SK-N-MC (cell line): ENCODE data around the gene MYO9A.

ENCODE experiments used
- DNase-seq: peaks from one replicate; pipeline ENCODE4 v3.0.0-alpha.2; 2011; ENCODE audit warnings: low read depth, low spot score
- H3K27ac ChIP-seq: fragments of 200-600 bp; sonication (generic); 2 replicates; pipeline ENCODE4 v1.5.1; 2016; ENCODE audit warnings: mixed run types
- H3K36me3 ChIP-seq: fragments of 200-600 bp; sonication (generic); 2 replicates; pipeline ENCODE4 v1.6.1; 2017; ENCODE audit warnings: antibody characterized with exemption, low read length, mixed read lengths; ENCODE audit not compliant: insufficient read depth
- H3K4me3 ChIP-seq: fragments of 200-600 bp; sonication (generic); 2 replicates; pipeline ENCODE4 v1.5.1; 2016
- H3K9ac ChIP-seq: fragments of 200-600 bp; sonication (generic); 2 replicates; pipeline ENCODE4 v1.8.0; 2017; ENCODE audit warnings: mixed run types, mixed read lengths; ENCODE audit not compliant: insufficient read length
- H3K9me3 ChIP-seq: fragments of 200-600 bp; sonication (generic); 2 replicates; pipeline ENCODE4 v1.6.1; 2017; ENCODE audit warnings: low read depth, mild to moderate bottlenecking, antibody characterized with exemption, low read length, moderate library complexity, mixed read lengths
- EZH2 ChIP-seq: fragments of 200-600 bp; sonication (generic); IDR thresholded peaks from one replicate; pipeline ENCODE4 v1.6.1; 2017; ENCODE audit warnings: antibody characterized with exemption
- FOXP2 ChIP-seq: optimal IDR thresholded peaks from 2 replicates; pipeline ENCODE3; 2011; ENCODE audit warnings: mild to moderate bottlenecking, moderate library complexity; ENCODE audit not compliant: insufficient read depth; ENCODE audit errors: extremely low read length, control extremely low read depth
- POLR2AphosphoS5 ChIP-seq: IDR thresholded peaks from 2 replicates; pipeline ENCODE4 v1.6.1; 2012; ENCODE audit warnings: mild to moderate bottlenecking, low read depth, low read length, borderline replicate concordance

The MYO9A gene

DNA sequence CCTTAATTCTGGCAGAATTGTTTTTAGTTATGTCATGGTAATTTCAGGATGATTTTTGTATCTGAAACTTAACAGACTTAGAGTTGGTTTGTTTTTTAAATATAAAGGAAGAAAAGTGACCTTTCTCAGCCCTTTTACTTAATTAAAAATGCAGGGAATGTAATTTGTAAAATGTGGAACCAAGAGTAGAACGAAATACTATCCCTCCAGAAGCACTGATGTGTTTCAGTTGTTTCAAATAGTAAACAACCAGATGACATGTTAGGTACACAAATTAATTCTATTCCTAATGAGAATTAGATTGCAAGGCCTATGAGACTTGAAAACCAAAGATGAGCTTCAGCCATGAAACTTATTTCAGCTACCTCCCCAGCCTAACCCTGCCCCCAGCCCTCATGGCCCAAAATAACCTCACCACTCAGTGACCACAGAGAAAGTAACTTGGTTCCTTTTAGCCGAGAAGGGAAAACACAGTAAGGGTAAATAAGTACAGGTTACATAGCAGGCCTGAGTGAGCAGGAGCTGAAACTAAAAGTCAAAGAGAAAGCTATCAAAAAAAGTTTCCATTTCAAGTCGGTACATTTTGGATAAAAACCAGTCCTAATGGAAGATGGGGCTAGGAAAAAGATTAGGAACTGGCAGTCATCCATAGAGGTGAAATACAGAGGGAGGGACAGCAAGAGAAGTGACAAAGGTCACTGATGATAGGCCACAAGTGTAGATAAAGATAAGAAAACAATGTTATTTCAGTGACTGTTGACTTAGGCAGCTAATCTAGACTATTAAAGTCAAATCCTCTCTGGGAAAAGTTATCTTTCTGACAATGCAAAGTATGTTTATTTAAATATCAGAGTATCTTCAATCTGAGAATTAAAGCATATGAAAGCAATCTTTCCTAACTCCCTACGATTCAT, 23.5 kb upstream of the MYO9A start:
- TF ChIP-seq POLR2AphosphoS5 (no peak), EZH2 (no peak), FOXP2 (no peak)
- no peak overlapping the region for H3K4me3 ChIP-seq
- no peak overlapping the region for H3K9ac ChIP-seq
- no peak for DNase-seq
- no peaks in the 10 kb centered on the region for H3K9me3 ChIP-seq
- H3K27ac ChIP-seq = no peak overlapping the region
- H3K36me3 ChIP-seq = no peaks in the 10 kb centered on the region

DNA sequence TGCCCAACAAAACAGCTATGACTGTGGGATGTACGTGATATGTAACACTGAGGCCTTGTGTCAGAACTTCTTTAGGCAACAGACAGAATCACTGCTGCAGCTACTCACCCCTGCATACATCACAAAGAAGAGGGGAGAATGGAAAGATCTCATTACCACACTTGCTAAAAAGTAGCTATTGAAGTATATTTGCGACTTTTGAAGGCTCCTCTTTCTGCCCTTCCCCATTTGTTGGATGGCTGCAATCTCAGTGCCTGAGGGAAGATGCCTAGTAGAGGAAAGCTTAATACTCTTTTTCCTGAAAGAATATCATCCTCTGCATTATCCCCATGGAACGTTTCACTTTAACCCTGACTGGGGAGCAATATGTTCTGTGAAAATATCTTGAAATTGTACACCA, 22.1 kb upstream of the MYO9A start:
- H3K9me3 ChIP-seq = no peaks in the 10 kb centered on the region
- no peak overlapping the region for H3K9ac ChIP-seq
- H3K36me3 ChIP-seq = no peaks in the 10 kb centered on the region
- peak overlapping the region; percentile 32; the same call in 1 of the 2 replicates for H3K27ac ChIP-seq
- no peak for DNase-seq
- H3K4me3 ChIP-seq = no peak overlapping the region
- TF ChIP-seq EZH2 = no peak
- TF ChIP-seq POLR2AphosphoS5 = no peak
- no peak for TF ChIP-seq FOXP2

DNA sequence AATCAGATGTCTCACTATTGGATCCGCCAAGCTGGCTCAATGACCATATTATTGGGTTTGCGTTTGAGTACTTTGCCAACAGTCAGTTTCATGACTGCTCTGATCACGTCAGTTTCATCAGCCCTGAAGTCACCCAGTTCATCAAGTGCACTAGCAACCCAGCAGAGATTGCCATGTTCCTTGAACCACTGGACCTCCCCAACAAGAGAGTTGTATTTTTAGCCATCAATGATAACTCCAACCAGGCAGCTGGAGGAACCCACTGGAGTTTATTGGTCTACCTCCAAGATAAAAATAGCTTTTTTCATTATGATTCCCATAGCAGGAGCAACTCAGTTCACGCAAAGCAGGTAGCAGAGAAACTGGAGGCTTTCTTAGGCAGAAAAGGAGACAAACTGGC, 21.7 kb upstream of the MYO9A start:
- Histone ChIP-seq H3K27ac (no peak overlapping the region), H3K4me3 (no peak overlapping the region), H3K9me3 (no peaks in the 10 kb centered on the region), H3K36me3 (no peaks in the 10 kb centered on the region), H3K9ac (no peak overlapping the region)
- TF ChIP-seq POLR2AphosphoS5 (no peak), EZH2 (no peak), FOXP2 (no peak)
- DNase-seq = no peak

DNA sequence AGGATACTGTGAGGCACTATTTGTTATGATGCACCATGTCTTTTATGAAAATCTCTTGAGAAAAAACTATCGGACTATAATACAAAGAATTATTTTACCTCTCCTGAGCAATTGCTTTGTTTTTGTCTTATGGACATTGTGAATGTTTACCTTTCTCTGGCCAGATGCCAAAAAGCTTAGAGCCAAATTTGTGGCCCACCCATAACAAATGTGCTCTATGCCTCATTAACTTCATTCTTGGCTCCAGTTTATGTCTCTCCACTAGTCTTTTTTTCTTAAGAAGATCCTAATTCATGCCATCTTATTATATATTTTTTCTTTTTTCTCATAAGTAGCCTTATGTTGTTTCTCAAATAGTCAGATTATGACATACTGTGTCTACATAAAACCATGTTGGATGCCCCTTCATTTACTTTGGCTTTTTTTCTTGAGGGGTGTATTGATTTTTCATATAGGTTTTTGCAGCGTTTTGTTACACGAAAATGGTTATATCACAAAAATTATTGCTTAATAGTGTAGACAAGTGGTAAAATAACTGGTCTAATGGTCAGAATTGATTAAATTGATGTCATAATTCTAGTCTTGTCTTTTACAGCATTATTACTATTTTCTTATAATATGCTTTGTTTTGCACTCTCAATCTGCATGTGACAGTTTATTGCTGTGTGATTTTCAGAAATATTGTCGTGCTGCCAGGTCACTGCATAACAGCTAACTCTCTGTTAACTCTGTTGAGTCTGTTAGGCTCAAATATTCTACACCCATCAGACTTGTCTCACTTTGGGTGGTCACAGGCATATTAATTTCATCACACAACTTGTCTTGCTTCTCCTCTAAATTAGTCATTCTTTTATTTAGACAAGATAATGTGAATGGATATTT, 18.5 kb upstream of the MYO9A start:
- Histone ChIP-seq H3K27ac (no peak overlapping the region), H3K9me3 (no peaks in the 10 kb centered on the region)
- no peak for DNase-seq

DNA sequence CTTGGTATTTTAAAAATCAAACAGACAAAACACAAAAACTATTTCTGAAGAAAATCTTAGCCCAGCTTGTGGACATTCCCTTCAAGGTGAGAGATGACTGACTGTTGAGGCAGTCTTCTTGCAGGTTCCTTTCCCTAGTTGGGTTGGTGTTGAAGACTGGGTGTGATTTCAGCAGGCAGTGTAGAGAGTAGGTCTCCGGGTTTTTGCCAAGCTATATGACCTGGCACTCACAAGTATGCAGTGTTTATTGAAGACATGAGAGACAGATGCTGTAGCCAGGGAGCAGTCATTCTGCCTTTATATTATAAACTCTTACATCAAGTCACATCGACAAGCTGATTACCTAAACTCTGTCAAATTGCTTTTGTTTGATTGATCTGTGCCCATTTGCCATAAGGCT, 17.8 kb upstream of the MYO9A start:
- Histone ChIP-seq H3K9me3 (no peaks in the 10 kb centered on the region), H3K9ac (no peak overlapping the region), H3K4me3 (no peak overlapping the region), H3K36me3 (no peaks in the 10 kb centered on the region), H3K27ac (no peak overlapping the region)
- no peak for TF ChIP-seq EZH2
- TF ChIP-seq POLR2AphosphoS5 = no peak
- TF ChIP-seq FOXP2 = no peak
- DNase-seq = no peak

More for the DNA sequence above, 18.5 kb upstream of the MYO9A start:
- H3K9ac ChIP-seq = no peak overlapping the region
- H3K4me3 ChIP-seq = no peak overlapping the region
- TF ChIP-seq EZH2 (no peak), FOXP2 (no peak), POLR2AphosphoS5 (no peak)
- H3K36me3 ChIP-seq = no peaks in the 10 kb centered on the region

DNA sequence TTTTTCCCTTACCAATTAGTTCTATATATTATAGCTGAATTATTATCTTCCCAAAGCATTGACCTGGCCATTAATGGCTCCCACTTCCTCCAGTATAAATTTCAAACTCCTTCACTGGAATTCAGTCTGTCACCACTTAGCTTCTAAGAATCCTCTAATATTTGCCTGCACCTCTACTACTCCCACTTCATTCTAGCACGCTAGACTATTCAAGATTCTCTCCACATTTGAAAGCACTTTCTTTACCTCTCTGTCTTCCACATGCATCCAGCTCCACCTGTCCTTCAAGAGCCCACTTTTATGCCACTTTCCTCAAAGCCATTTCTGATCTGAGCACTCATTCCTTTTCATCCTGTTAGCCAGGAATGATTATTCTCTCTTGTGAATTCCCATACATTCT, 15.3 kb upstream of the MYO9A start:
- no peaks in the 10 kb centered on the region for H3K36me3 ChIP-seq
- TF ChIP-seq FOXP2 = no peak
- no peak for TF ChIP-seq POLR2AphosphoS5
- TF ChIP-seq EZH2 = no peak
- DNase-seq = no peak
- no peak overlapping the region for H3K4me3 ChIP-seq
- no peak overlapping the region for H3K27ac ChIP-seq
- no peak overlapping the region for H3K9ac ChIP-seq
- H3K9me3 ChIP-seq = no peaks in the 10 kb centered on the region

DNA sequence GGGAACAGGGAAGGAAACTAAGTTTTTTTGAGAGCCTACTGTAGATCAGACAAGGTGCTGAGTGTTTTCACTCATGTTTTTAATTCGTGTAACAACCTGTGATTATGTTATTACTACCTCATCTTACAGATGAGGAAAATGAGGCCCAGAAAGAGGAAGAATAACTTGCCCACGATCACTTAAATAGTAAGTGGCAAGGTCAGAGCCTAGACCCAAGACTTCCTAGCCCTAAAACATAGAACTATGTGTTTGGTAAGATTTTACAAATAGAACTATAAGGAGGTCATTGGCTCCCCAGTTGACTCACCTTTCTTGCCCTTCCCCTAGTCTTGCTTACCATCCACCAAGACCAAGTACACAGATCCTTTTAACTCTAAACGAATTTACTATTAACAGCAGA, 14.0 kb upstream of the MYO9A start:
- H3K9me3 ChIP-seq = no peaks in the 10 kb centered on the region
- H3K9ac ChIP-seq = no peak overlapping the region
- H3K36me3 ChIP-seq = no peaks in the 10 kb centered on the region
- TF ChIP-seq POLR2AphosphoS5 (no peak), EZH2 (no peak), FOXP2 (no peak)
- DNase-seq = no peak
- no peak overlapping the region for H3K27ac ChIP-seq
- no peak overlapping the region for H3K4me3 ChIP-seq

- TF ChIP-seq POLR2AphosphoS5 = no peak
- TF ChIP-seq EZH2 = no peak
- TF ChIP-seq FOXP2 = no peak
- no peak overlapping the region for H3K4me3 ChIP-seq
- no peaks in the 10 kb centered on the region for H3K36me3 ChIP-seq
- no peak overlapping the region for H3K9ac ChIP-seq
- H3K9me3 ChIP-seq = no peaks in the 10 kb centered on the region
- no peak for DNase-seq
- no peak overlapping the region for H3K27ac ChIP-seq
Measured at GRCh38 chr15:72130272-72130671, 12.3 kb upstream of the MYO9A start.
